Measurements from ENCODE around the gene GABBR2.
"Not testable (repeated sequence)": the region's sequence is repeated elsewhere in the genome, so short reads cannot be mapped to it uniquely, and the experiment has no call there.

Gene GABBR2

DNA sequence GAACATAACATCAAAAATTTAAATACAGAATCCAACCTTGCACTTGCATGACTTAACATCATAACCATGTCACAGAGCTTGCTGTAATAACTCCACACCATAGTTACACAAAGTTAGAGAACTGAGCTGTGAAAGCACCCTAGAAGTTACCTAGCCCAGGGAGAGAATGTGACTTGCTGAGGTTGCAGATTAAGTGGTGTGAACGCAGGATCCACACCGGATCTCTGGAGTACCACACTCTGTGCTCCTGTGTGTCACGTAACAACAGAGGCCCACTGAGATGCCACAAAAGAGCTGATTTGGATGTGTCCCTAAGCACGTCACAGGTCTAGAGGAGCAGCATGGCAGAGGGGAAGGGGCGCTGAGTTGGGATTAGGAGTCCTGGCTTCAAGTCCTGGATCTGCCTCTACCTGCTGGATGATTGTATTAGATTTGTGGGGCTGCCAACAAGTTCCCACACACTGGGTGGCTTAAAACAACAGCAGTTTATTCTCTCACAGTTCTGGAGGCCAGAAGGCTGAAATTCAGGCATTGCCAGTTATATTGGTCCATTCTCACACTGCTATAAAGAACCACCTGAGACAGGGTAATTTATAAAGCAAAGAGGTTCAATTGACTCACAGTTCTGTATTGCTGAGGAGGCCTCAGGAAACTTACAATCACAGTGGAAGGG, 240.0 kb downstream of the GABBR2 start:
- no peak for DNase-seq

DNA sequence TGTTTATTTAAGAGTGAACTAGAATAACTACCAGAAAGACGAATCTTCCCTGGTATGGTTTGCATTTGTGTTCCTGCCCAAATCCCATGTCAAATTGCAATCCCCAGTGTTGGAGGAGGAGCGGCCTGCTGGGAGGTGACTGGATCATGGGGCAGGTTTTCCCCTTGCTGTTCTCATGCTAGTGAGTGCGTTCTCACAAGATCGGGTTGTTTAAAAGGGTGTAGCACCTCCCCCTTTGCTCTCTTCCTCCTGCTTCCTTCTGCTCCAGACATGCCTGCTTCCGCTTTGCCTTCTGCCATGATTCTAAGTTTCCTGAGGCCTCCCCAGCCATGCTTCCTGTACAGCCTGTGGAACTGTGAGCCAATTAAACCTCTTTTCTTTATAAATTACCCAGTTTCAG, 242.9 kb downstream of the GABBR2 start:
- DNase-seq: no peak

DNA sequence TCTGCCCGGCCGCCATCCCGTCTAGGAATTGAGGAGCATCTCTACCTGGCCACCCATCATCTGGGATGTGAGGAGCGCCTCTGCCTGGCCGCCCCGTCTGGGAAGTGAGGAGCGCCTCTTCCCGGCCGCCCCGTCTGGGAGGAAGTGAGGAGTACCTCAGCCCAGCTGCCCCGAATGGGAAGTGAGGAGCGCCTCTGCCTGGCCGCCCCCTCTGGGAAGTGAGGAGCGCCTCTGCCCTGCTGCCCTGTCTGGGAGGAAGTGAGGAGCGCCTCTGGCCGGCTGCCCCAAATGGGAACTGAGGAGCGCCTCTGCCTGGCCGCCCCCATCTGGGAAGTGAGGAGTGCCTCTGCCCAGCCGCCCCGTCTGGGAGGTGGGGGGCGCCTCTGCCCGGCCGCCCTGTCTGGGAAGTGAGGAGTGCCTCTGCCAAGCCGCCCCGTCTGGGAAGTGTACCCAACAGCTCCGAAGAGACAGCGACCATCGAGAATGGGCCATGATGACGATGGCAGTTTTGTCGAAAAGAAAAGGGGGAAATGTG, 244.5 kb downstream of the GABBR2 start:
- not testable (repeated sequence) for DNase-seq

DNA sequence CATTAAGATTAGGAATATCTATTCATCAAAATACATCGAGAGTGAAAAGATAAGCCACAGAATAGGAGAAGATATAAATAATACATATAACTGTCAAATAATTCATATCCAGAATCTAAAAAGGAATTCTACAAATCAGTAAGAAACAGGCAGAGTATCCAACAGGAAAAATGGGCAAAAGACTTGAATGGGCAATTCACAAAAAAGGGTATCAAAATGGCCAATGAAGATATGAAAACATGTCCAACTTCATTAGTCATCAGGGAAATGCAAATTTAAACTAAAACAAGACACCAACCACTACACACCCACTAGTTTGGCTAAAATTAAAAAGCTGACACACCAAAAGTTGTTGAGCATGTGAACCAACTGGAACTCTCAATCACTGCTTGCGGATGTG, 246.4 kb downstream of the GABBR2 start:
- no peak for DNase-seq

DNA sequence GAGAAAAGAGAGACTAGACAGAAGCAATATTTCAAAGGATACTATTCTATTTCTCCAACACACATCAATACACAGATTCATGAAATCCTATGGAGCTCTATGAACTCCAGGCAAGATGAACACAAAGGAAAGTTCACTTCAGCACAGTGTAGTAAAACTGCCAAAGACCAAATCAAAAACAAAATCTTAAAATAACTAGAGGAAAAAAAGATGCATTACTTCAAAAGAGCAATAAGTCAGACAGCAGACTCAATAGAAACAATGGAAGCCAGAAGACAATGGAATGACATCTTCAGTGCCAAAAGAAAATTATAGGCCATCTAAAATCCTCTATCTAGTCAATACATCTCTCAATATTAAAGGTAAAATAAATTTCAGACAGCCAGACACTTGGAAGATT, 248.0 kb downstream of the GABBR2 start:
- DNase-seq: no peak

DNA sequence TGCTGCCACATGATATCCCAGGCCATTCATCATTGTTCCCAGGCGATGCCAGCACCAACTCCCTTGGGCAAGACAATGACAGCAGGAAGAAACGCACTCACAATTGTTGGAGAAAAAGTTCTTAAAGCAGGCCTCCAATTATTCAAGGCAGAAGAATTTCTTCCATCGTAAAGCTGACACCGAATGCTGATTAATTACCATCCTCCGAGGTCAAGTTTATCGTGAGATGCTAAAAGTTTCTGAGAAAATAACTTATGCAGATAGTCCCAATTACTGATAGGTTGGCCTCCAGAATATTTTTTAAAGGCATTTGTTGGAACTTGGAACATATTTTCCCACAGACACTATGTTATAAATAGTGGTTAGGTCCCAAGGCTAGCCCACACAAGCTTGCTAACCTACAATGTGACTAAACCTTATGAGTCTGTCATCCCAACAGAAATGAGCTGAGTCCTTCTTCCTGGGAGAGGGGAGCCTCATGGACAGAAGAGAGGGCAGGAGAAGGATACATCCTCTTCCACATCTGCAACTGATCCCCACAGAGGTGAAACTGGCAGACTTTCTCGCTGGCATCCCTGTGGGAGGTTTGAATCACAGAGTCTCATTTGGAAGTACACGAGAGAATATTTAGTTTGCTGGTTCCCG, 250.9 kb downstream of the GABBR2 start:
- no peak for DNase-seq

DNA sequence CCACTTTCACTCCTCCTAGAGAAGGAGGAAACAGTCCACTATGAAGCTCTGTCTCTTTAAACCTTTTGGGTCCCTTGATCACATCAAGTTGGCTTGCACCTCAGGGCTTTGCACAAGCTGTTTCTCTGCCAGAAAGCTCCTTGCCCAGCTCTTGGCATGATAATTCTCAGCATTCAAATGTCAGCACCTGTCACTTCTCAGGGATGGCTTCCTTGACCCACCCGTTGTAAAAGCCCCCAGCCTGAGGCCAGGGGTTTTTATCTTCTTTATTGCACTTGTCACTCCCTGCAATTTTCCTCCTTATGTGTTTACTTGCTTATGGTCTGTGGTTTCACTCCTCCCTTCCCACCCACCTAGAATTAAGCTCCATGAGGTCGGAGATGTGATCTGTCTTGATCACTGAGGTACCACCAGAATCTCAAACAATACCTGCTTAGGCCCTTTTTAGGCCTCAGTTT, 252.6 kb downstream of the GABBR2 start:
- no peak for DNase-seq

DNA sequence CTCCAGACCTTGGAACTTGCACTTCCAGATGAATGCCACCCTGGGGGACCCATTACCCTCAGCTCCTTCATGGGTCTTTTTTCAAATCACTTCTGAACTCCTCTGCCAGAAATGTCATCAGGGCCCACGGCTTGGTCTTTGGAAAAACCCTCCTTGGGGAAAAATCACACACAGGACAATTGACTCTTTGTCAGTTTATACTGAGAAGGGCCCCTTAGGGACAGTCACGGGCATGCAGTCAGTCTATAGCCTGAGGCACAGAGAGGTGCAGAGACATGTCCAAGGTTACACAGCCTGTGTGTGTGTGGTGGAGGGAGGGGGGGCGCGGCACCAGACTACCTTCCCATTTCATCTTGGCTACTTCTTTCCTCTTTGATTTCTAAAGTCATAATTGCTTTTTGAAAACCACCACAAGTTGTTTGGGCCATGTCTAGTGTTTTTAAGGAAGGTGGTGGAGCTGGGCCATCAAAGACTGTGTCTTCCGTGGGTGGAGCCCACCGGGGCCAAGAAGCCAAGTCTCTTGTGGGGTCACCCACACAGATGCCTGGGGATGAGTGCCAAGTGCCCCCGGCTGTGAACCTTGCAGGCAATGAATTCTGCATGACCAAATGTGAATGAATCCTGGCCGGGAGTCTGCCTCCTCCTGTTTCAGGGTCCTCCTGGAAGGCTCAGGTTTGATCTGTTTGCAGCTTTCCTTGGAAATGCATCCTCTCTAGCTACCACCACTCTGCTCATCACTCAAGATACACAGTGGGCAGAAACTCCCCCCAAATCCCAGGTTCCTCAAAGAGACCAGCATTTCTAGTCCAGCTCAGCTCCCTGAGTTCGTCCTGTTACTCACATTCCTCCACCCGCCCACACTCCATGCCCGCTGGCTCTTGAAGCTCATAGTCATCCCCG, 253.2 kb downstream of the GABBR2 start:
- no peak for DNase-seq

DNA sequence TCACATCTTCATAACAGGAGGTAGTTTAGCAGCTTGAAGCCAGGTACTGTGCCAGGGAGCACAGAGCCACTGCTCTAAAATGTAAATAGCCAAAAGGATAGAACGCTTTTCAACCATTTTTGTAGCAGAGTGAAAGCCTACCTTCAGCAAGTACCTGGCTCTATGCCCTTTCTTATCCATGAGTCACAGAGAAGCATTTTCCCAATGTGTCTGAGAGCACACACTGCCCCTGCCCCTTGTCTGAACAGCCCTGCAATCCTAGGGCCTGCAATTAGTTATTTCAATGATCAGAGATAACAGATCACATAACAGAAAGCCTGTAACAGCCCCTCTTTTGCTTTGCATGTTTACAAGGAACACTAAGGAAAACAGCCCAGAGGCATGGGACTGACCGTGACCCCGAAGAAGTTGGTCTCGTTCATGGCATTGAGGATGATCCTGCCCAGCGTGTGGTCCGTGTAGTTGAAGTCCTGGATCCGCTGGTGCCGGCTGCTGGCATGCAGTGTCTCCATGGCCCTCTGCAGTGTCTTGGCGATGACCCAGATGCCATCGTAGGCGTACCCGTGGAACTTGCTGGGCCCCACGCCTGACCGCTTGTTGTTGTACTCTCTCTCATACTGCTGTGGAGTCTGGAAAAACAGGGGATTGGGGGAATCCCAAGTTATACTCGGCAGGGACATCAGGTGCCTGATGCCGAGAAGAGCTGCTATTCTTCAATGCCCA, 255.0 kb downstream of the GABBR2 start:
- no peak for DNase-seq

DNA sequence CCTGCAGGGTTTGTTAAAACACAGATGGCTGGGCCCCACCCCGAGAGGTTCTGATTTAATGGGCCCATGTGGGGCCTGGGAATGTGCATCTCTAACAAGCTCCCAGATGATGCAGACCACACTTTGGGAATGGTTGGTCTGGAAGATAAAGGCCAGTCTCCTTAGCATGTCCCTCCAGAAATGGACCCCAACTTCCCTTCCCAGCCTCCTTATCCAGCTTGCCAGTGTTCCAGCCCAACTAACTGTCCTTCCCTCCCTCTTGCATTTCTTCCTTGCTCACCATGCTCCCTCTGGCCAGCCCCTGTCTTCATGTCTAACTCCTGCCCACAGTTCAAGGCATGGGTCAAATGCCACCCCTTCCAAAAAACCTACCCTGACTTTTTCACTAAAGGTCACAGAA, 257.2 kb downstream of the GABBR2 start:
- DNase-seq: no peak

DNA sequence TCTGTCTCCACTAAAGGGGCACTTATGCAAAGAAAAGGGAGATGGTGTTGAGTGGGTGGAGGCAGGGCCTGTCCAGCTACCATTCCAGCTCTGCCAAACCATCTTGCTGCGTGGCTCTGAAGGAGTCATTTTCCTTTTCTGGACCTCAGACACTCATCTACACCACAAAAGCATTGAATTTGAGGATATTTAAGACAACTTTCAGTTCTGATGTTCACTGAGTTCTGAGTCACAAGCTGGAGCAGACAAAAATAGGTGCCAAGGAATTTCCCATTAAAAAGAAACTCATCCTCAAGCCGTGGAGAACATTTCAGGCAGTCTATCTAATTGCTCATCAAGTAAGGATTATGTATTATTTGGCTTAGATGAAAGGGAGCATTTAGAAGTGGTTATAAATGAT, 258.2 kb downstream of the GABBR2 start:
- DNase-seq: no peak

DNA sequence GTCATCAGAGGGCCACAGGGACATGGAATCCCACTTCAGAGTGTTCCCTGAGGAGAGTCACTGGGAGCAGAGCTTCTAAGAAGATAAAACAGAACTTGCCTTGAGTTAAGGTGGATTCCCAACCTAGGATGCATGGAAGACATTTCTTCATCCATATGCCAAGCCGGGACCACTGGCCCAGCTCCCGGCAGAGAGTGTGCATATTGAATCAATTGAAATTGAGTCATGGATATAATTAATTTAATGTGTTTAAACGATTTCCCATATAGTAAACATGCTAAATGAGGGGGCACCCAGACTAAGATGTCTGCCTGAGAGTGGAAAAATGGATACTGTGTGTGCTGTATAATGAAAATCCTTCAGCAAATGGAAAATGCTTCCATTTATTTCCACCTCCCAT, 258.9 kb downstream of the GABBR2 start:
- DNase-seq: no peak

DNA sequence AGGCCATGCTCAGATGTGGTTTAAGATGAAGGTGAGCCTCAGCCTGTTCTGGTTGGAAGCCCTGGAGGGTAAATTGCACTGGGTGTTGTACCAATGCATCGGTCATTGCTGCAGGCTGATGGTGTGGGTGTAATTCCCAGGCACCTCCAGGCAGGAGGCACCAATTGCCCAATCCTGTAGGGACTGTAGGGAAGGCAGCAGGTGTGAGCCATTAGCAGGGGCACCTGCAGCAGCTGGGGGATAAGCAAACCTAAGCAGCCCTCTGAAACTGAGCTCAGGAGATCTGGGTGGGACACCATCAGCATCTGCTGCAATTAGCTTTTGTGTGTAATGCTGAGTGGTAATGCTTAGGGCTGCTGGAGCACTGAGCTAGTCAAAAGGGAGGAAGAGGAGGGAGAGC, 263.2 kb downstream of the GABBR2 start:
- DNase-seq: peak; percentile 55 to 71

DNA sequence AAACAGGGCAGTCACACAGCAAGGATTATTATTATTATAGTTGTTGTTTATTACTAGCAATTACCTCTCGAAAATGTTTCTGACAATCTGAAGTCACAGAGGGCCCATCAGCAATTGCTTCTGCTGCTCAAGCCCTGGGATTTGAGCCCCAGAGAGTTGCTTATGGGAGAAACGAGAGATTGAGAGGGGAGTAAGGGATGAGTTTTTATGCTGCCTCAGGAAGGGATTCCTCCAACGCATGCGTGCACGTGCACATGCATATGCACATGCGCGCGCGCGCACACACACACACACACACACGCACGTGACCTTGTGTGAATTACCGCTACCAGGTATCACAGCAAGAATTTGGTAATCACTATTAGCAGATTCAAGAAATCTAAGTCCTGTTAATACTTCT, 264.1 kb downstream of the GABBR2 start:
- no peak for DNase-seq

DNA sequence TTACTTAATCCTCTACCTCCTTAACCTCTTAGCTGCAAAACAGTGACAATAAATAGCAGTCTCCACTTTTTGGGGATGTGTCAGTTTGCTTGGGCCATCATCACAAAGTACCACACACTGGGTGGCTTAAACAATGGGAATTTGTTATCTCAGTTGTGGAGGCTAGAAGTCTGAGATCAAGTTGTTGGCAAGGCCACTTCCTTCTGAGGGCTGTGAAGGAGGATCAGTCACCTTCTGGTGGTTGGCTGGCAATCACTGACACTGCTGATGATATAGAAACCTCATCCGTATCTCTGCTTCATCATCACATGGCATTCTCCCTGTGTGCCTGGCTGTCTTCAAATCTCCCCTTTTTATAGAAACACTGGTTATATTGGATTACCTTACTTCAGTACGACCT, 266.2 kb downstream of the GABBR2 start:
- DNase-seq: no peak

DNA sequence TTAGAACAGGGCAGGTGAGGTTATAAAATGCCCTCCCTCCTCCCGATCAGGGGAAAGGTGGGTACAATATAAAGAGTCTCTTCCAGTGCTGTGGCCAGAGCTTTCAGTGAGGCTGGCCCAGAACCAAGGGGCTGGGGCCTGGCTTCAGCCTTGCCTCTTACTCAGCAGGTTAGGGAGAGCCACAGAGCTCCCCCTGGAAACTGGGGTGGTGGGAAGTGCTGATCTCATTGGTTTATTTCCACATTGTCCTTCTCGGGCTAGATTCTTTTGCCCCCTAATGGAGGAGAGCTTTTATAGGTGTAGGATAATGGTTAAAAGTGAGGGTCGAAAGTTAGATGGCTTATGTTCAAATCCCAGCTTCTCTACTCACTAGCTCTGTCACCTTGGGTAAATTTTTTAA, 266.6 kb downstream of the GABBR2 start:
- no peak for DNase-seq

DNA sequence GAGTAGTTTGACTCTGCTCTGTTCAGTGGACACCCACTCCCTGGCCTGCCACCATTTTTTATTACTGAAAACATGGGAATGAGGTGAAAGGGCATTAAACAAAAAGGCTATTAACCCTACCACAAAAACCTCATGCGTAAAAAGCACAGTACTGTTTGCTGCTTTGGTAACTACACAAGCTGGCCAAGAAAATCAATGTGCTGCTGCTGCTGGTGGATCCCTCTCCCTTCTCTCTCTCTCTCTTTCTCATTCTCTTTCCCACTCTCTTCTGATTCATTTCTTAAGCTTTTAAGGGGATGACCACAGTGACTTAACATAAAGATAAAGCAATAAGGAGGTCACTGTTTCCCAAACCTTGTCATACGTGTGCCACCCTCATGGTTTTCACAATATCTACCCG, 270.1 kb downstream of the GABBR2 start:
- DNase-seq: no peak

DNA sequence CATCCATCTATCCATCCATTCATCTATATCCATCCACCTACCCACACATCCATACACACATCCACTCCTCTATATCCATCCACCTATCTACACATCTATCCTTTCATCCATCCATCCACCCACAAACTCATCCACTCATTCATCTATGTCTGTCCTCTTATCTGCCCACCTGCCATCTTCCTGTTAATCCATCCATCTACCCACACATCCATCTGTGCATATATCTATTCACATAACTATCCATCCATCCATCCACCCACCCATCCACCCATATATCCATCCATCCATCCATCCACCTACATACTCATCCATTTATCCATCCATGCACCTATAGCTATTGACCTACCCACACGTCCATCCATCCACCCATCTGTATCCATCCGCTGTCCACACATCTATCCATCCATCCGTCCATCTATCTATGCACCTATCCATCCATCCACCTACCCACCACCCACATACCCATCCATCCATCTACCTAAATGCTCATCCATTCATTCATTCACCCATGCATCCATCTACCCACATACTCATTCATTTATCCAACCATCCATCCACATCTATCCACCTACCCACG, 271.2 kb downstream of the GABBR2 start:
- no peak for DNase-seq

DNA sequence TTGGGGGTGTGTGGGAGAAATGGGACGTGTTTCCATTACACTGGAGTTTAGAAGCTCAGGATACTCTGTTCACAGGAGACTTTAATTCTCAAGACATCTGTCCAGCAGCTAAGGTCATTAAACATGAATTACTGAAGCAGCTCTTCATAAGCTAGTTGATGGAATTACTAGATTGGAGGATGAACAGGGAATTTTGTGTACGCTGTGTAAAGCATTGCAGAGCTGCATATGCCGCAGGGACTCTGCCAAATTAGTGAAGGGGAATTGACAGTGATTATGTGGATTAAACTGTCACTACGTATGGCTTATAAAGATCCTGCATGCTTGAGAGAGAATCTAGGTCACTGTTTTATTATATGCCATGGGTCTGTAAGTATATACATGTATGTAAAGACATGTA, 275.8 kb downstream of the GABBR2 start:
- no peak for DNase-seq

DNA sequence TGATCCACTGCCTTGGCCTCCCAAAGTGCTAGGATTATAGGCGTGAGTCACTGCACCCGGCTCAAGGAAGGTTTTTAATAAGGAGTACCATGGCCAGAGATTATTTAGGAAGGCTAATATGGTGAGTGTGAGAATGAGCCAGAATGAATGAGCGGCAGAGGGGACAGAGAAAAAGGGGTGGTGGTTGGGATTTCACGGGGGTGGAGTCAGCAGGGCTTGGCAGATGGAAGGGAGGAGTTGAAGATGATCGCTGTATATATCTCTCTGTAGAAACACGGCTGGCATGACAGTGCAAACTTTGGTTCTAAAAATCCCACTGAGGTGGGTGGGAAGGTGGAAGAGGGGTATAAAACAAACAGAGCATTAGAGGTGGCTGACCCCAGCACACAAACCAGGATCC, 276.6 kb downstream of the GABBR2 start:
- no peak for DNase-seq

DNA sequence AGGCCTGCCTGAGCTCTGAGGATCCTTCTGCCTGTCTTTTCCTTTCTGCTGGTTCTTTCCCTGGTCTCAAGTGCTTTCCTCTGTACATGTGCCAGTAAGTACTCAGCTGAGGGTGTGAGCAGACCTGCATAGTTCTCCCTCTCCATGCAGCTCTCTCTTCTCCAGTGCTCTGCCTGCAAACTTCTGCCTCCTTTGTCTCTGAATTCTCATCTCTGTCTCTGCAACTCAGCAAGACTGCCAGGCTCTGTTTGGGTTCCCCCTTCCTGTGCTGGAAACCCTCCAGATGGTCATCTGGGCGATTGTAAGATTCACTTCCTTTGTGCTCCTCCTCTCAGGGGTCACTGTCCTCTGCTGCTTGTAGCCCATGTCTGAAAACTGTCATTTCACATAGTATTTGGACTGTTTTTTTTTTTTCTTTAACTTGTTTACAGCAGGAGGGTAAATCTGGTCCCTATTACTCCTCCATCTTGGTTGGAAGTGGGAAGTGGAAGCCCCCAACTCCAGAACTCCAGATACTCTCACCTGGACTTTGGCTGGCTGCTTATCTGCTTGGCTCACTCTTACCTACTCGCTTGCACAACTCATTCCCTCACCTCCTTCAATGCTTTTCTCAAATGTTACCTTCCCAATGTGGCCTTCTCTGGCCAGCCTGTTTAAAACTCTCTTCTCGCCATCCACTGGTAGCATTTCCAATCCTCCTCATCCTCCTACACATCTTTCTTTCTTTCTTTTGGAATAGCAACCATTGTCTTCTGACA, 278.0 kb downstream of the GABBR2 start:
- no peak for DNase-seq

DNA sequence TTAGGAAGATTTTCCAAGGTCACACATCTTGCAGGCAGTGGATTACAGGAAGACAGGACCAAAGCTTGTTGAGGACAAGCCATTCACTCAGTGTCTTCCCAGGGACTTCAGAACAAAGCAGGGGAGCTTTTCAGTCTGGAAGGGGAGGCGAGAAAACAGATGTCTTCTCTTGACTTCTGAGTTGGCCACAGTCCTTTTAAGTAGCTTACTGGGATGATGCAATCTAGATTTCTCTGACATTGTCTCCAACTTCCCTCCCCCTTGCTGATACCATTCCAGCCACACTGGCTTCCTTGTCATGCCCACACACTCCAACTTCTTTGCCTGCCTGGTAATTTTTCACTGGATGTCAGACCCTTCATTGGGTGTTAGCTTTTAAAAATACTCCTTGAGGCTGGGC, 279.1 kb downstream of the GABBR2 start:
- DNase-seq: no peak

Data from SHP77 (cell line).